Measurements from ENCODE around the gene LCN9. TPM values are rescaled to one million over a fixed set of nuclear protein-coding genes. Genes with fewer than 3 reads are reported as not detected.

The LCN9 gene
- total and polyA plus RNA-seq, 2 of the 13 experiments (the other 11 are each of a cell fraction or from before 2014, with no cell fraction given), result not detected

DNA sequence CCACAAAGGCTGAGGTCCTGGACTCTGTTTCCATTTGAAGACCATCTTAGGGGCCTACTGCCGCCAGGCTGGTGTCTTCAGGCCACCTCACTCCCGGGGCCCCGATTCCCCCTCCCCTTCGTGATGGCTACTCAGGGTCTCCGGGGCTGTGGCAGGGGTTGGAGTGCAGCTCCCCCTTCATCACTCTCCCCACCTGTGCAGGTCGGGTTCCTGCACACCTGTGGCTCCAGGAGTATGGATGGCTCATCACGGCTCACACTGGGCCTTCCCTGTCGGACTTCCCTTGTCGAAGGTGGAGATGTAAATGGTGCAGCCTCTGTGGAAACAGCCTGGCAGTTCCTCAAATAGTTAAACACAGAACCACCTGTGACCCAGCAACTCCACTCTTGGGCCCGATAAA, 11.9 kb downstream of the LCN9 start (continued):
- TF ChIP-seq ZNF18 (CRISPR knock-in tag; IDR thresholded peaks at IDR 0.05; ENCODE audit: insufficient replicate concordance), result no peak
- no peak for TF ChIP-seq HNRNPH1 (optimal IDR thresholded peaks at IDR 0.05; ENCODE audit: low read depth, low read length)
- no peak for TF ChIP-seq ZNF138 (CRISPR knock-in tag; IDR thresholded peaks at IDR 0.05; ENCODE audit: low read depth)
- no peak for TF ChIP-seq TFDP1 (CRISPR knock-in tag; IDR thresholded peaks at IDR 0.05; ENCODE audit: borderline replicate concordance)
- no peak for TF ChIP-seq ARID2 (CRISPR knock-in tag; IDR thresholded peaks at IDR 0.05; ENCODE audit: borderline replicate concordance)
- TF ChIP-seq PRMT3 (CRISPR knock-in tag; IDR thresholded peaks at IDR 0.05; ENCODE audit: borderline replicate concordance, low read depth), result no peak
- TF ChIP-seq MTA3 (CRISPR knock-in tag; IDR thresholded peaks at IDR 0.05), result no peak
- TF ChIP-seq MXD4 (CRISPR knock-in tag; IDR thresholded peaks at IDR 0.05), result no peak
- TF ChIP-seq GABPB1 (CRISPR knock-in tag; IDR thresholded peaks at IDR 0.05), result no peak
- TF ChIP-seq ZNF839 (CRISPR knock-in tag; IDR thresholded peaks at IDR 0.05; ENCODE audit: borderline replicate concordance), result no peak
- no peak for TF ChIP-seq ZNF775 (CRISPR knock-in tag; IDR thresholded peaks at IDR 0.05; ENCODE audit: borderline replicate concordance)

- BruUV-seq (replicated peaks), result no TSS peak
- Histone ChIP-seq H4K20me1 (ENCODE audit: insufficient read depth, low read length) (0 out of 2 replicates have a peak, but pooled peaks cover 2% of the 10 kb centered on the region), H3K9ac (ENCODE audit: insufficient read depth, low read depth, low read length) (no peak overlapping the region), H3K4me2 (ENCODE audit: low read depth, low read length) (no peak overlapping the region), H3K36me3 (replicated peaks in 1 of 2; ENCODE audit: control insufficient read depth in 1 of 2, insufficient read depth in 2 of 2, low read length in 2 of 2) (no peaks in the 10 kb centered on the region), H3K27ac (ENCODE audit: extremely low read length, insufficient read depth, low read length) (no peak overlapping the region), H3K9me3 (ENCODE audit: low read length) (no peaks in the 10 kb centered on the region), H3K4me3 (replicated peaks in 1 of 3; ENCODE audit: insufficient read depth in 1 of 3, low read depth in 2 of 3, low read length in 3 of 3) (no peak overlapping the region), H2AFZ (ENCODE audit: low read length) (no peak overlapping the region), H3K27me3 (ENCODE audit: control insufficient read depth in 1 of 2, insufficient read depth in 2 of 2, low read length in 2 of 2) (peaks cover 3 to 48% of the 10 kb centered on the region in 2 experiments; a peak in 4 of 5 replicates), H3K4me1 (ENCODE audit: insufficient read depth, low read length) (no peaks in the 10 kb centered on the region), H3K79me2 (ENCODE audit: insufficient read depth, low read length) (no peaks in the 10 kb centered on the region)
- ChIA-PET POLR2A (no interaction called here), CTCF (ENCODE audit: low intra/inter-chr PET ratio, low total read pairs) (no interaction called here)
- FAIRE-seq (no peak), ATAC-seq (no peak), DNase-seq (ENCODE audit: low spot score) (no peak)
- WGBS (ENCODE audit: low lambda C conversion rate), result 22% methylated on average over 10 of the region's 13 CpGs
- intact Hi-C loops (cut with micrococcal nuclease; ENCODE audit: unreplicated experiment) (no loop called here), in situ Hi-C loops (cut with HindIII; ENCODE audit: extremely low pct_ligation_motif_present, low pct_unique_long_range_greater_than_20kb) (no loop called here)
- TF ChIP-seq JARID2 (CRISPR knock-in tag; IDR thresholded peaks at IDR 0.05; ENCODE audit: insufficient replicate concordance), result no peak
- TF ChIP-seq ZNF570 (CRISPR knock-in tag; IDR thresholded peaks at IDR 0.05; ENCODE audit: borderline replicate concordance), result no peak
- TF ChIP-seq ZFY (CRISPR knock-in tag; IDR thresholded peaks at IDR 0.05), result no peak
Observed at GRCh38 chr9:135676891-135677290, 13.8 kb downstream of the LCN9 start.
